HepG2 (cell line): ENCODE measurements around the gene NEK6. TPM values are rescaled to one million over a fixed set of nuclear protein-coding genes. Genes with fewer than 3 reads are reported as not detected.

Experiments
- ATAC-seq: fragments of 200-7000 bp; cut with Tn5 transposase; 3 replicates; pipeline ENCODE4 v1.9.1; 2020; ENCODE audit warnings: mild to moderate bottlenecking, moderate library complexity
- BruUV-seq: library from RNA; stranded (reverse); fragments of 400-500 nt; replicated peaks from 2 replicates; lab custom pipeline; 2021; lab: Mats Ljungman, UMichigan
- CTCF ChIA-PET: fragments of 300-600 bp; formaldehyde crosslinking; extraction: SDS; loops from one replicate; lab custom pipeline; 2021; ENCODE audit warnings: low total read pairs, inconsistent platforms, low intra/inter-chr PET ratio; lab: Yijun Ruan, JAX
- POLR2A ChIA-PET: fragments of 350-600 bp; sonication (Branson Sonifier 250); formaldehyde crosslinking; loops from one replicate; lab custom pipeline; 2020; ENCODE audit warnings: antibody characterized with exemption, inconsistent platforms; lab: Yijun Ruan, JAX
- DNase-seq: peaks from one replicate; pipeline ENCODE4 v3.0.0-alpha.2; 2015; ENCODE audit warnings: low spot score
- FAIRE-seq: peaks from 3 replicates; lab custom pipeline; 2011; peaks lifted over from hg19 to GRCh38; lab: Jason Lieb, UNC
- H2AFZ ChIP-seq: one replicate; pipeline ENCODE4 v1.6.1; 2011; ENCODE audit warnings: low read length, inconsistent platforms
- H3K27ac ChIP-seq: fragments of 300-600 bp; 3 replicates; pipeline ENCODE4 v1.8.0; 2011; ENCODE audit warnings: mixed run types, mild to moderate bottlenecking, mixed read lengths, low read length, inconsistent platforms; ENCODE audit not compliant: insufficient read depth; ENCODE audit errors: extremely low read length
- H3K27me3 ChIP-seq, 2 experiments: fragments of 200-600 bp in 1 of 2; 2 replicates in 1 of 2; 3 replicates in 1 of 2; pipeline versions ENCODE4 v1.6.0 to v1.8.0; 2011; ENCODE audit warnings: low read length in 2 of 2, mild to moderate bottlenecking in 2 of 2, moderate library complexity in 2 of 2, inconsistent platforms in 1 of 2; ENCODE audit not compliant: insufficient read depth in 2 of 2, control insufficient read depth in 1 of 2
- H3K36me3 ChIP-seq, 2 experiments: fragments of 200-600 bp in 1 of 2; replicated peaks in 1 of 2; 2 replicates in 1 of 2; 3 replicates in 1 of 2; pipeline versions ENCODE4 v1.5.1 to v1.8.0; 2011; ENCODE audit warnings: low read length in 2 of 2, inconsistent platforms in 1 of 2; ENCODE audit not compliant: insufficient read depth in 2 of 2, control insufficient read depth in 1 of 2
- H3K4me1 ChIP-seq: 2 replicates; pipeline ENCODE4 v1.5.1; 2012; ENCODE audit warnings: low read length, inconsistent platforms; ENCODE audit not compliant: insufficient read depth
- H3K4me2 ChIP-seq: 2 replicates; pipeline ENCODE4 v1.6.0; 2011; ENCODE audit warnings: low read depth, low read length, inconsistent platforms
- H3K4me3 ChIP-seq, 3 experiments: fragments of 200-600 bp in 1 of 3; sonication (generic), shearing (Covaris generic) in 1 of 3; replicated peaks in 1 of 3; 2 replicates each; pipeline ENCODE4 v1.5.1; 2011 to 2016; ENCODE audit warnings: low read length in 3 of 3, inconsistent platforms in 2 of 3, low read depth in 2 of 3, mild to moderate bottlenecking in 2 of 3, control low read depth in 1 of 3, mixed read lengths in 1 of 3; ENCODE audit not compliant: insufficient read depth in 1 of 3
- H3K79me2 ChIP-seq: one replicate; pipeline ENCODE4 v1.6.1; 2011; ENCODE audit warnings: low read length, inconsistent platforms; ENCODE audit not compliant: insufficient read depth
- H3K9ac ChIP-seq: 2 replicates; pipeline ENCODE4 v1.6.0; 2011; ENCODE audit warnings: mild to moderate bottlenecking, low read depth, low read length, inconsistent platforms; ENCODE audit not compliant: insufficient read depth
- H3K9me3 ChIP-seq: 2 replicates; pipeline ENCODE4 v1.5.1; 2012; ENCODE audit warnings: mild to moderate bottlenecking, low read length
- H4K20me1 ChIP-seq: 2 replicates; pipeline ENCODE4 v1.6.0; 2011; ENCODE audit warnings: inconsistent platforms, mild to moderate bottlenecking, low read length, moderate library complexity; ENCODE audit not compliant: insufficient read depth
- E2F5 ChIP-seq: sonication (generic); formaldehyde crosslinking; conservative IDR thresholded peaks from 2 replicates; pipeline ENCODE4 v1.4.0; 2020; ENCODE audit warnings: missing genetic modification reagents
- FOXO1 ChIP-seq: sonication (generic); formaldehyde crosslinking; IDR thresholded peaks from 2 replicates; pipeline ENCODE4 v1.4.0; 2020; ENCODE audit warnings: missing genetic modification reagents
- HMG20A ChIP-seq: IDR thresholded peaks from 2 replicates; pipeline ENCODE4 v1.6.1; 2016; ENCODE audit warnings: borderline replicate concordance
- KLF9 ChIP-seq: IDR thresholded peaks from 2 replicates; pipeline ENCODE4 v1.6.1; 2016; ENCODE audit warnings: low read depth
- NR2F1 ChIP-seq, 2 experiments: fragments of 450-650 bp in 1 of 2; formaldehyde crosslinking in 1 of 2; IDR thresholded peaks; 2 replicates each; pipeline versions ENCODE4 v1.5.0 to v1.6.1; 2016 to 2020; ENCODE audit warnings: mild to moderate bottlenecking in 1 of 2, missing compliant biosample characterization in 1 of 2, missing genetic modification reagents in 1 of 2, moderate library complexity in 1 of 2
- PTBP1 ChIP-seq: fragments of 200-400 bp; formaldehyde crosslinking; IDR thresholded peaks from 2 replicates; pipeline ENCODE4 v1.6.1; 2018; ENCODE audit warnings: low read length, low read depth; ENCODE audit not compliant: poor library complexity, severe bottlenecking
- SMARCE1 ChIP-seq: fragments of 450-650 bp; IDR thresholded peaks from 2 replicates; pipeline ENCODE4 v1.6.1; 2017; ENCODE audit warnings: borderline replicate concordance
- SOX13 ChIP-seq, 3 experiments: fragments of 450-650 bp in 1 of 3; sonication (generic) in 1 of 3; formaldehyde crosslinking in 1 of 3; IDR thresholded peaks in 2 of 3; conservative IDR thresholded peaks in 1 of 3; 2 replicates each; pipeline versions ENCODE4 v1.5.0 to v1.6.1; 2016 to 2020; ENCODE audit warnings: antibody characterized with exemption in 1 of 3, mild to moderate bottlenecking in 1 of 3, missing compliant biosample characterization in 1 of 3, missing genetic modification reagents in 1 of 3, moderate library complexity in 1 of 3
- STAG1 ChIP-seq: sonication (generic); formaldehyde crosslinking; IDR thresholded peaks from 2 replicates; pipeline ENCODE4 v1.4.0; 2020; ENCODE audit warnings: missing genetic modification reagents
- YEATS4 ChIP-seq: sonication (generic); formaldehyde crosslinking; IDR thresholded peaks from 2 replicates; pipeline ENCODE4 v1.4.0; 2020; ENCODE audit warnings: missing genetic modification reagents, borderline replicate concordance
- ZNF280D ChIP-seq: sonication (generic); formaldehyde crosslinking; IDR thresholded peaks from 2 replicates; pipeline ENCODE4 v1.5.1; 2020; ENCODE audit warnings: mild to moderate bottlenecking, missing genetic modification reagents
- ZNF282 ChIP-seq: fragments of 450-650 bp; IDR thresholded peaks from 2 replicates; pipeline ENCODE4 v1.6.1; 2018; ENCODE audit not compliant: partially characterized antibody
- ZNF441 ChIP-seq: sonication (generic); formaldehyde crosslinking; IDR thresholded peaks from 2 replicates; pipeline ENCODE4 v1.7.0; 2021; ENCODE audit warnings: missing genetic modification reagents, borderline replicate concordance
- ZNF614 ChIP-seq: IDR thresholded peaks from 2 replicates; pipeline ENCODE4 v1.6.1; 2018; ENCODE audit warnings: missing biosample characterization, missing genetic modification reagents, inconsistent platforms, borderline replicate concordance
- ZNF781 ChIP-seq: sonication (generic); formaldehyde crosslinking; IDR thresholded peaks from 2 replicates; pipeline ENCODE4 v1.5.1; 2020; ENCODE audit warnings: borderline replicate concordance, mild to moderate bottlenecking, missing genetic modification reagents; ENCODE audit errors: not compliant biosample characterization
- ZNF839 ChIP-seq: sonication (generic); formaldehyde crosslinking; IDR thresholded peaks from 2 replicates; pipeline ENCODE4 v1.4.0; 2020; ENCODE audit warnings: missing genetic modification reagents, mild to moderate bottlenecking, borderline replicate concordance
- WGBS: methylation state at CpG from one replicate; pipeline ENCODE4 v1.1.6; 2017; ENCODE audit warnings: low lambda C conversion rate; 5-methylcytosine and 5-hydroxymethylcytosine counted together
- in situ Hi-C: cut with HindIII; loops from 2 replicates; pipeline ENCODE4 v1.10.0; 2017; ENCODE audit warnings: low pct_unique_long_range_greater_than_20kb; ENCODE audit not compliant: extremely low pct_ligation_motif_present
- intact Hi-C: fragments of 100-400 bp; cut with micrococcal nuclease; formaldehyde crosslinking; loops from one replicate; pipeline ENCODE4 v1.10.0; 2022; ENCODE audit not compliant: unreplicated experiment
- polyA plus RNA-seq, 8 experiments: library from polyadenylated mRNA; depleted of rRNA in 3 of 8; stranded (reverse) in 7 of 8; unstranded in 1 of 8; fragments of >200 nt; fragmentation: Illumina TruSeq in 4 of 8; extraction: Trizol in 4 of 8; gene quantifications; 2 replicates each; pipeline versions ENCODE4 v1.2.1 to v1.2.3, GENCODE V29; 2011 to 2016; ENCODE audit warnings: low read depth in 4 of 8, missing spikeins in 1 of 8, mixed read lengths in 1 of 8; ENCODE audit not compliant: insufficient read depth in 1 of 8
- total RNA-seq, 5 experiments: library from RNA; depleted of rRNA; stranded (reverse); fragments of >200 nt; fragmentation: Illumina TruSeq; extraction: Trizol; gene quantifications; 2 replicates each; pipeline ENCODE4 v1.2.3, GENCODE V29; 2016; ENCODE audit warnings: low read depth in 1 of 5

Gene NEK6
- total and polyA plus RNA-seq, 2 of the 13 experiments (the other 11 are each of a cell fraction or from before 2014, with no cell fraction given): 30.4 to 119 TPM

- FAIRE-seq (no peak), ATAC-seq (no peak), DNase-seq (no peak)
- BruUV-seq: no TSS peak
- Histone ChIP-seq H3K79me2 (no peaks in the 10 kb centered on the region), H3K4me2 (no peak overlapping the region), H3K27ac (no peak overlapping the region), H4K20me1 (no peaks in the 10 kb centered on the region), H3K36me3 (no peaks in the 10 kb centered on the region), H3K4me1 (peaks cover 30% of the 10 kb centered on the region), H3K9me3 (no peaks in the 10 kb centered on the region), H3K4me3 (no peak overlapping the region), H2AFZ (no peak overlapping the region), H3K9ac (no peak overlapping the region), H3K27me3 (peaks cover 2 to 3% of the 10 kb centered on the region in 2 experiments; a peak in 2 of 5 replicates)
- POLR2A ChIA-PET: no interaction called here
- in situ Hi-C loops (no loop called here), intact Hi-C loops (no loop called here)
- WGBS: 50% methylated on average over 8 of the region's 8 CpGs
- CTCF ChIA-PET: no interaction called here
- TF ChIP-seq NR2F1 (CRISPR knock-in tag; IDR thresholded peaks at IDR 0.05) (no peak), ZNF614 (CRISPR knock-in tag) (no peak), STAG1 (CRISPR knock-in tag) (no peak), ZNF282 (no peak), FOXO1 (CRISPR knock-in tag) (no peak), HMG20A (CRISPR knock-in tag) (no peak), ZNF839 (CRISPR knock-in tag) (no peak), KLF9 (CRISPR knock-in tag) (no peak), PTBP1 (no peak), SMARCE1 (no peak), ZNF441 (CRISPR knock-in tag) (no peak), ZNF280D (CRISPR knock-in tag) (no peak), ZNF781 (no peak), E2F5 (CRISPR knock-in tag) (no peak), SOX13 (IDR thresholded peaks at IDR 0.05) (no peak), SOX13 (CRISPR knock-in tag; conservative IDR thresholded peaks at IDR 0.05 in 1 of 2, IDR thresholded peaks at IDR 0.05 in 1 of 2) (no peak), YEATS4 (no peak)
Observed at GRCh38 chr9:124214116-124214515, 43.6 kb upstream of the NEK6 start.
